ENCODE results near the gene CEND1.

The CEND1 gene

GRCh38 chr11:818396-819128 is 28.7 kb upstream of the CEND1 start, which contains the start of gene PNPLA2:
TSS of gene PNPLA2 (plus strand) at chr11:818914. CDS start at chr11:819719, 805 bp downstream.
- peak; percentile 79 for DNase-seq (ENCODE audit: low read depth)
- no peak for TF ChIP-seq CTCF (IDR thresholded peaks at IDR 0.05; ENCODE audit: insufficient read depth, low read depth, low read length, missing control alignments)

GRCh38 chr11:816433-816779 is 26.5 kb upstream of the CEND1 start:
- H3K4me3 ChIP-seq (ENCODE audit: low read length) = no peak overlapping the region
- DNase-seq (ENCODE audit: low read depth) = no peak
- TF ChIP-seq CTCF (IDR thresholded peaks at IDR 0.05; ENCODE audit: insufficient read depth, low read depth, low read length, missing control alignments) = no peak

More at GRCh38 chr11:818396-819128, 28.7 kb upstream of the CEND1 start, which contains the start of gene PNPLA2:
- H3K4me3 ChIP-seq (ENCODE audit: low read length) = peak within 1 kb of the TSS; percentile 61

- no peak for TF ChIP-seq CTCF (IDR thresholded peaks at IDR 0.05; ENCODE audit: insufficient read depth, low read depth, low read length, missing control alignments)
- H3K4me3 ChIP-seq (ENCODE audit: low read length) = no peak overlapping the region
- DNase-seq (ENCODE audit: low read depth) = no peak
Measured at GRCh38 chr11:815675-816432, 26.0 kb upstream of the CEND1 start.

- no peak for TF ChIP-seq CTCF (IDR thresholded peaks at IDR 0.05; ENCODE audit: insufficient read depth, low read depth, low read length, missing control alignments)
- H3K4me3 ChIP-seq (ENCODE audit: low read length) = no peak overlapping the region
- no peak for DNase-seq (ENCODE audit: low read depth)
Measured at GRCh38 chr11:813456-814096, 23.7 kb upstream of the CEND1 start.

- no peak for DNase-seq (ENCODE audit: low read depth)
- H3K4me3 ChIP-seq (ENCODE audit: low read length) = no peak overlapping the region
- TF ChIP-seq CTCF (IDR thresholded peaks at IDR 0.05; ENCODE audit: insufficient read depth, low read depth, low read length, missing control alignments) = no peak
Measured at GRCh38 chr11:813072-813455, 23.2 kb upstream of the CEND1 start.

- H3K4me3 ChIP-seq (ENCODE audit: low read length) = no peak overlapping the region
- TF ChIP-seq CTCF (IDR thresholded peaks at IDR 0.05; ENCODE audit: insufficient read depth, low read depth, low read length, missing control alignments) = no peak
- no peak for DNase-seq (ENCODE audit: low read depth)
Measured at GRCh38 chr11:812390-812789, 22.5 kb upstream of the CEND1 start.
